Caco-2 (cell line): ENCODE results near the gene C14orf132. TPM values are rescaled to one million over a fixed set of nuclear protein-coding genes. Genes with fewer than 3 reads are reported as not detected.

Experiments
- BruUV-seq: library from RNA; stranded (reverse); fragments of 400-500 nt; replicated peaks from 2 replicates; lab custom pipeline; 2021; lab: Mats Ljungman, UMichigan
- CTCF ChIA-PET: fragments of 300-600 bp; sonication (Branson Sonifier 250); formaldehyde crosslinking; loops from one replicate; lab custom pipeline; 2022; ENCODE audit warnings: antibody characterized with exemption; lab: Charles Lee
- POLR2A ChIA-PET: fragments of 300-600 bp; sonication (Branson Sonifier 250); formaldehyde crosslinking; loops from one replicate; lab custom pipeline; 2022; ENCODE audit warnings: antibody characterized with exemption; lab: Charles Lee
- DNase-seq, 2 experiments: peaks; one replicate each; pipeline versions ENCODE4 v3.0.0 to v3.0.0-alpha.2; 2020 to 2022
- H3K27me3 ChIP-seq: replicated peaks from 2 replicates; pipeline ENCODE4 v1.6.0; 2011; ENCODE audit warnings: low read length; ENCODE audit not compliant: control insufficient read depth, insufficient read depth
- H3K36me3 ChIP-seq: 2 replicates; pipeline ENCODE4 v1.5.1; 2011; ENCODE audit warnings: low read length; ENCODE audit not compliant: control insufficient read depth, insufficient read depth
- H3K4me1 ChIP-seq: fragments of 250-450 bp; sonication (Bioruptor Pico); 2 replicates; pipeline ENCODE4 v1.5.1; 2020; ENCODE audit warnings: mild to moderate bottlenecking
- H3K4me3 ChIP-seq: 2 replicates; pipeline ENCODE4 v1.5.1; 2011; ENCODE audit warnings: low read depth, mild to moderate bottlenecking, control low read depth, low read length
- H3K9me3 ChIP-seq: fragments of 250-450 bp; sonication (Bioruptor Pico); 2 replicates; pipeline ENCODE4 v1.5.1; 2020; ENCODE audit warnings: mild to moderate bottlenecking, moderate library complexity
- H3K27ac Mint-ChIP-seq: one replicate; pipeline ENCODE4 v1.8.0; 2022; ENCODE audit warnings: mixed read lengths; ENCODE audit not compliant: unreplicated experiment
- H3K27me3 Mint-ChIP-seq: one replicate; pipeline ENCODE4 v1.8.0; 2022; ENCODE audit warnings: mixed read lengths; ENCODE audit not compliant: insufficient read depth, unreplicated experiment
- H3K36me3 Mint-ChIP-seq: one replicate; pipeline ENCODE4 v1.8.0; 2022; ENCODE audit warnings: mild to moderate bottlenecking, mixed read lengths; ENCODE audit not compliant: insufficient read depth, unreplicated experiment
- H3K4me1 Mint-ChIP-seq: one replicate; pipeline ENCODE4 v1.8.0; 2022; ENCODE audit warnings: low read depth, mixed read lengths; ENCODE audit not compliant: unreplicated experiment
- H3K4me3 Mint-ChIP-seq: one replicate; pipeline ENCODE4 v1.8.0; 2022; ENCODE audit warnings: mild to moderate bottlenecking, moderate library complexity, mixed read lengths; ENCODE audit not compliant: unreplicated experiment
- H3K9me3 Mint-ChIP-seq: one replicate; pipeline ENCODE4 v1.8.0; 2022; ENCODE audit warnings: mixed read lengths; ENCODE audit not compliant: unreplicated experiment
- intact Hi-C: fragments of 100-400 bp; cut with micrococcal nuclease; formaldehyde crosslinking; loops from one replicate; pipeline ENCODE4 v1.10.0; 2022; ENCODE audit not compliant: unreplicated experiment
- total RNA-seq: library from RNA; stranded (reverse); gene quantifications from 2 replicates; pipeline ENCODE4 v1.2.3, GENCODE V29; 2022
- TF ChIP-seq, protein P1 (sequence below), 2 experiments: fragments of 200-600 bp in 1 of 2; IDR thresholded peaks; 1 replicate in 1 of 2; 2 replicates in 1 of 2; pipeline versions ENCODE4 v1.5.1 to v1.8.0; 2011 to 2022; ENCODE audit warnings: antibody characterized with exemption in 1 of 2, control low read depth in 1 of 2, inconsistent platforms in 1 of 2, low read depth in 1 of 2, low read length in 1 of 2, mild to moderate bottlenecking in 1 of 2, moderate library complexity in 1 of 2; ENCODE audit not compliant: insufficient read depth in 1 of 2, severe bottlenecking in 1 of 2, unreplicated experiment in 1 of 2

The C14orf132 gene
- total RNA-seq, 1 experiment from 2014 or later: 0.20 TPM

DNA sequence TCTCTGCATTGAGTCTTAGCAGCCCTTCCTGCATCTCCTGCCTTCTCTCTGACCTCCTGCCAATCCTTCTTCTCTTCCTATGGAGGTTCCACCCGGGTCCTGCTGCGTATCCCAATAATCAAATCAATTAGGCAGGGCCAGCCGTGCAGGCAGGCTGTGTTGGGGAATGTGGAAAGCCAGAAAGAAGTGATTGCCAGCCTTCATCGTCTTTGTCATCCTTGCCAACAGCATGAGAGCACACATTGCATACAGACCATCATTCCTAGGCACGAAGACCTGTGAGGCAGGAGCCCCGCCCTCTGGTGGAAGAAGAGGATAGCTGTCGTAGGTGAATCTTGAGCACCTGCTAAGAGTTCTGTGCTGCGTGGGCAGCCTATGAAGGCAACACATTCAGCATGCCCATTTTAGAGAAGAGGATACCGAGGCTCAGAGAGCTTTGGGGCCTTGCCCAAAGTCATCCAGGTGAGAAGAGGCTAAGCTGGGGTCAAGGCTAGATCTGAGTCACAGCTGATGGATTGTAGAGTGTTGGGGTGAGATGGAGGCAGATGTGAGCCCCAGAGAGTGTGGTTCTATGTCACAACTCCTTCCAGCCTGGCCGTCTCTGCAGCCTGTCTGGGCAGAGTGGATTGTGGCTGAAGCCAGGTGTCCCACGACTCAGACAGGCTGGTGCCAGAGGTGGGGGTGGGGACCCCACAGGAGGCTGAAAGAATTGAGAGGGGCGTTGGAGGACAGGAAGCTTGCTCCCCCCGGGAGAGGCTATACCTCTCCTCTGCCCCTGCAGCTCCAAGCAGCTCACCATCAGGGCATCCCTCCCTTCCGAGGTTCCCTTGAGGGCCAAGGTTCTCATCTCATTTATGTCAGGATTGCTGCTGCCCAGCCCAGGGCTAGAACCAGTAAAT, 12.7 kb downstream of the C14orf132 start:
- H3K4me3 Mint-ChIP-seq: no peak overlapping the region
- Histone ChIP-seq H3K36me3 (no peaks in the 10 kb centered on the region), H3K9me3 (no peaks in the 10 kb centered on the region), H3K4me3 (no peak overlapping the region), H3K27me3 (no peaks in the 10 kb centered on the region), H3K4me1 (no peaks in the 10 kb centered on the region)
- CTCF ChIA-PET: interaction anchor here (0.8 to 1.0 kb wide), 2 partner anchors 9 to 53 kb away, joined by 3 read pairs; no protein-coding TSS in a partner anchor
- intact Hi-C loops: loop anchor here (5.0 kb wide), 2 partner anchors 55 to 490 kb away; no protein-coding TSS in a partner anchor
- POLR2A ChIA-PET: no interaction called here
- no peaks in the 10 kb centered on the region for H3K36me3 Mint-ChIP-seq
- TF ChIP-seq, protein P1, sequence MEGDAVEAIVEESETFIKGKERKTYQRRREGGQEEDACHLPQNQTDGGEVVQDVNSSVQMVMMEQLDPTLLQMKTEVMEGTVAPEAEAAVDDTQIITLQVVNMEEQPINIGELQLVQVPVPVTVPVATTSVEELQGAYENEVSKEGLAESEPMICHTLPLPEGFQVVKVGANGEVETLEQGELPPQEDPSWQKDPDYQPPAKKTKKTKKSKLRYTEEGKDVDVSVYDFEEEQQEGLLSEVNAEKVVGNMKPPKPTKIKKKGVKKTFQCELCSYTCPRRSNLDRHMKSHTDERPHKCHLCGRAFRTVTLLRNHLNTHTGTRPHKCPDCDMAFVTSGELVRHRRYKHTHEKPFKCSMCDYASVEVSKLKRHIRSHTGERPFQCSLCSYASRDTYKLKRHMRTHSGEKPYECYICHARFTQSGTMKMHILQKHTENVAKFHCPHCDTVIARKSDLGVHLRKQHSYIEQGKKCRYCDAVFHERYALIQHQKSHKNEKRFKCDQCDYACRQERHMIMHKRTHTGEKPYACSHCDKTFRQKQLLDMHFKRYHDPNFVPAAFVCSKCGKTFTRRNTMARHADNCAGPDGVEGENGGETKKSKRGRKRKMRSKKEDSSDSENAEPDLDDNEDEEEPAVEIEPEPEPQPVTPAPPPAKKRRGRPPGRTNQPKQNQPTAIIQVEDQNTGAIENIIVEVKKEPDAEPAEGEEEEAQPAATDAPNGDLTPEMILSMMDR (IDR thresholded peaks at IDR 0.05; ENCODE audit: insufficient read depth in 1 of 2, low read depth in 1 of 2, low read length in 1 of 2, severe bottlenecking in 1 of 2, unreplicated experiment in 1 of 2): peak; percentile 51 to 64
- no peaks in the 10 kb centered on the region for H3K9me3 Mint-ChIP-seq
- H3K27ac Mint-ChIP-seq: no peak overlapping the region
- no TSS peak for BruUV-seq
- DNase-seq: peak in 1 of 2 experiments; percentile 30
- peaks cover 5% of the 10 kb centered on the region for H3K27me3 Mint-ChIP-seq
- H3K4me1 Mint-ChIP-seq: no peaks in the 10 kb centered on the region

- CTCF ChIA-PET: no interaction called here
- TF ChIP-seq, protein P1 (IDR thresholded peaks at IDR 0.05; ENCODE audit: insufficient read depth in 1 of 2, low read depth in 1 of 2, low read length in 1 of 2, severe bottlenecking in 1 of 2, unreplicated experiment in 1 of 2): no peak
- H3K27me3 ChIP-seq: no peaks in the 10 kb centered on the region
- Mint-ChIP-seq H3K36me3 (no peaks in the 10 kb centered on the region), H3K27ac (no peak overlapping the region), H3K9me3 (no peaks in the 10 kb centered on the region), H3K4me1 (no peaks in the 10 kb centered on the region), H3K27me3 (peaks cover 5% of the 10 kb centered on the region), H3K4me3 (no peak overlapping the region)
- H3K4me3 ChIP-seq: no peak overlapping the region
- no peak for DNase-seq
- POLR2A ChIA-PET: no interaction called here
- intact Hi-C loops: loop anchor here (5.0 kb wide), 2 partner anchors 55 to 490 kb away; no protein-coding TSS in a partner anchor
- no peaks in the 10 kb centered on the region for H3K36me3 ChIP-seq
- no peaks in the 10 kb centered on the region for H3K9me3 ChIP-seq
- H3K4me1 ChIP-seq: no peaks in the 10 kb centered on the region
- no TSS peak for BruUV-seq
These were observed 13.5 kb downstream of the C14orf132 start for GRCh38 chr14:96052541-96053247.

DNA sequence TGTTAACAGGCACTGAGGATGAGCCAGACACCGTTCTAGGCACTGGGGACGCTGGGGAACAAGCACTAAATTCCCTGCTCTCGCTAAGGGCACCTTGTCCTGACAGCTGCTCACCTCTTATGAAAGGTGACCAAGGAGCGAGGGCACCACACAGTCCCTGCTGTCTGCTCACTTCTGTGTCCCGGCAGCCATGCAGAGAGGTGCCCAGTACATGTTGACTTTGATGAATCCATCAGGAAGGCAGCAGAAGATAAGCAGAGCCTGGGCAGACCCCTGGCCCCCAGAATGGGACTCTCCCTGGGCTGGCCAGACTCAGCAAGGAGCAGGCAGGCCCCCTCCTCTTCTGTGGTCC, 14.1 kb downstream of the C14orf132 start:
- Histone ChIP-seq H3K4me1 (no peaks in the 10 kb centered on the region), H3K36me3 (no peaks in the 10 kb centered on the region), H3K27me3 (no peaks in the 10 kb centered on the region), H3K4me3 (no peak overlapping the region), H3K9me3 (no peaks in the 10 kb centered on the region)
- no peak overlapping the region for H3K27ac Mint-ChIP-seq
- intact Hi-C loops: loop anchor here (5.0 kb wide), 2 partner anchors 56 to 491 kb away; no protein-coding TSS in a partner anchor
- no peak for DNase-seq
- POLR2A ChIA-PET: no interaction called here
- no peaks in the 10 kb centered on the region for H3K4me1 Mint-ChIP-seq
- CTCF ChIA-PET: no interaction called here
- H3K4me3 Mint-ChIP-seq: no peak overlapping the region
- no peaks in the 10 kb centered on the region for H3K36me3 Mint-ChIP-seq
- no peaks in the 10 kb centered on the region for H3K9me3 Mint-ChIP-seq
- peaks cover 9% of the 10 kb centered on the region for H3K27me3 Mint-ChIP-seq
- no TSS peak for BruUV-seq
- TF ChIP-seq, protein P1 (IDR thresholded peaks at IDR 0.05; ENCODE audit: insufficient read depth in 1 of 2, low read depth in 1 of 2, low read length in 1 of 2, severe bottlenecking in 1 of 2, unreplicated experiment in 1 of 2): no peak
